IMR-90 (cell line): Measurements from ENCODE around the gene DNAJC12.

Experiments used
- BHLHE40 ChIP-seq: fragments of 150-350 bp; IDR thresholded peaks from 2 replicates; pipeline ENCODE4 v1.6.1; 2016; ENCODE audit warnings: mild to moderate bottlenecking, low read depth, low read length
- MAZ ChIP-seq: IDR thresholded peaks from 2 replicates; pipeline ENCODE4 v1.6.1; 2012; ENCODE audit warnings: low read depth, mild to moderate bottlenecking, low read length, improper control_type of control experiment, moderate library complexity, borderline replicate concordance
- POLR2A ChIP-seq: IDR thresholded peaks from 2 replicates; pipeline ENCODE4 v1.6.1; 2012; ENCODE audit warnings: mild to moderate bottlenecking, low read depth, low read length
- RAD21 ChIP-seq: IDR thresholded peaks from 2 replicates; pipeline ENCODE4 v1.6.1; 2012; ENCODE audit warnings: low read length, improper control_type of control experiment
- RCOR1 ChIP-seq: IDR thresholded peaks from 2 replicates; pipeline ENCODE4 v1.6.1; 2012; ENCODE audit warnings: mild to moderate bottlenecking, low read length, improper control_type of control experiment; ENCODE audit not compliant: insufficient replicate concordance
- TF ChIP-seq, protein P1 (sequence below): conservative IDR thresholded peaks from 2 replicates; pipeline ENCODE4 v1.5.1; 2012; ENCODE audit warnings: mild to moderate bottlenecking, low read depth, low read length, improper control_type of control experiment

DNA sequence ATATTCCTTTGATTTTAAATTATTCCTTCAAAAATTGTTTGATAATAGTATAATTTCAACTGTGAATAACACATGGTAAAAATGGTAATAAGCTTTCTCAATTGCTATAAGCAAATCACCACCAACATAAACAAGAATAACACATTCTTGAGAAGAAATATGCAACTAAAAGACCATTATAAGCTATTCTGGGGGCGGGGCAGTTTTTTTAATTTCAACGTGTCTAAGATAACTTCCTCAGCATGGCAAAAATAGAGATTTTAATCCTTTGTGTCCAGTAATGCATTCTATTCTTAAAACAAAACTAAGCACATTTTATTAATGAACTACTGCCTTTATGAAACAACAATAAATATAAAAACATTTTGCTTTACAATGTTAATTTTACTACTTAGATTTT lies 1.5 kb downstream of the DNAJC12 start:
- no peak for TF ChIP-seq MAZ
- TF ChIP-seq, protein P1, sequence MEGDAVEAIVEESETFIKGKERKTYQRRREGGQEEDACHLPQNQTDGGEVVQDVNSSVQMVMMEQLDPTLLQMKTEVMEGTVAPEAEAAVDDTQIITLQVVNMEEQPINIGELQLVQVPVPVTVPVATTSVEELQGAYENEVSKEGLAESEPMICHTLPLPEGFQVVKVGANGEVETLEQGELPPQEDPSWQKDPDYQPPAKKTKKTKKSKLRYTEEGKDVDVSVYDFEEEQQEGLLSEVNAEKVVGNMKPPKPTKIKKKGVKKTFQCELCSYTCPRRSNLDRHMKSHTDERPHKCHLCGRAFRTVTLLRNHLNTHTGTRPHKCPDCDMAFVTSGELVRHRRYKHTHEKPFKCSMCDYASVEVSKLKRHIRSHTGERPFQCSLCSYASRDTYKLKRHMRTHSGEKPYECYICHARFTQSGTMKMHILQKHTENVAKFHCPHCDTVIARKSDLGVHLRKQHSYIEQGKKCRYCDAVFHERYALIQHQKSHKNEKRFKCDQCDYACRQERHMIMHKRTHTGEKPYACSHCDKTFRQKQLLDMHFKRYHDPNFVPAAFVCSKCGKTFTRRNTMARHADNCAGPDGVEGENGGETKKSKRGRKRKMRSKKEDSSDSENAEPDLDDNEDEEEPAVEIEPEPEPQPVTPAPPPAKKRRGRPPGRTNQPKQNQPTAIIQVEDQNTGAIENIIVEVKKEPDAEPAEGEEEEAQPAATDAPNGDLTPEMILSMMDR: no peak
- no peak for TF ChIP-seq RAD21
- TF ChIP-seq RCOR1: no peak
- TF ChIP-seq POLR2A: no peak
- TF ChIP-seq BHLHE40: no peak
